Measurements from ENCODE around the gene DPP7.
A peak's percentile ranks its signal among the peaks of the same experiment; 100 is the strongest.

- TF ChIP-seq EZH2 (IDR thresholded peaks at IDR 0.05; ENCODE audit: low read depth, unreplicated experiment): peak; percentile 10
- no peak for TF ChIP-seq CTCF (conservative IDR thresholded peaks at IDR 0.05; ENCODE audit: low read depth in 2 of 2)
- TF ChIP-seq EZH2phosphoT487 (IDR thresholded peaks at IDR 0.05; ENCODE audit: unreplicated experiment): no peak
- TF ChIP-seq CREB1 (CRISPR knock-in tag; IDR thresholded peaks at IDR 0.05; ENCODE audit: low read depth): no peak
- TF ChIP-seq NANOG (IDR thresholded peaks at IDR 0.05; ENCODE audit: borderline replicate concordance): no peak
- no peak for TF ChIP-seq STAT1 (IDR thresholded peaks at IDR 0.05; ENCODE audit: unreplicated experiment)
These were observed at the start of gene DPP7 for GRCh38 chr9:137114613-137115393.
